Mesendoderm (in vitro differentiated cells): ENCODE data around the gene GLUD1.
"Not testable (repeated sequence)": the region's sequence is repeated elsewhere in the genome, so short reads cannot be mapped to it uniquely, and the experiment has no call there.

Experiments
- DNase-seq: peaks from one replicate; pipeline ENCODE4 v3.0.0; 2013
- H2AK5ac ChIP-seq: 2 replicates; pipeline ENCODE4 v1.6.1; 2013; ENCODE audit warnings: low read length, inconsistent platforms
- H2BK120ac ChIP-seq: 2 replicates; pipeline ENCODE4 v1.6.1; 2013; ENCODE audit warnings: low read depth, mild to moderate bottlenecking, low read length, moderate library complexity, mixed read lengths
- H2BK15ac ChIP-seq: replicated peaks from 2 replicates; pipeline ENCODE4 v1.6.1; 2013; ENCODE audit warnings: low read depth, mild to moderate bottlenecking, moderate library complexity
- H2BK5ac ChIP-seq: 2 replicates; pipeline ENCODE4 v1.6.1; 2013; ENCODE audit warnings: low read length, inconsistent platforms
- H3K18ac ChIP-seq: 2 replicates; pipeline ENCODE4 v1.6.1; 2013; ENCODE audit warnings: mild to moderate bottlenecking, low read length, mixed read lengths
- H3K23ac ChIP-seq: one replicate; pipeline ENCODE4 v1.6.1; 2013; ENCODE audit warnings: low read length
- H3K27ac ChIP-seq: 2 replicates; pipeline ENCODE4 v1.5.1; 2013; ENCODE audit warnings: low read depth, mild to moderate bottlenecking, inconsistent platforms, low read length, moderate library complexity
- H3K27me3 ChIP-seq: 2 replicates; pipeline ENCODE4 v1.6.1; 2013; ENCODE audit warnings: low read length, control low read depth, mild to moderate bottlenecking, inconsistent platforms; ENCODE audit not compliant: insufficient read depth, poor library complexity
- H3K36me3 ChIP-seq: 2 replicates; pipeline ENCODE4 v1.6.1; 2013; ENCODE audit warnings: low read length, inconsistent platforms; ENCODE audit not compliant: control insufficient read depth, insufficient read depth
- H3K4ac ChIP-seq: one replicate; pipeline ENCODE4 v1.6.1; 2013; ENCODE audit warnings: low read depth, mild to moderate bottlenecking, low read length, moderate library complexity
- H3K4me1 ChIP-seq: 2 replicates; pipeline ENCODE4 v1.6.1; 2013; ENCODE audit warnings: low read depth, low read length, inconsistent platforms; ENCODE audit not compliant: control insufficient read depth
- H3K4me2 ChIP-seq: 2 replicates; pipeline ENCODE4 v1.6.1; 2013; ENCODE audit warnings: low read length
- H3K4me3 ChIP-seq: 2 replicates; pipeline ENCODE4 v1.5.1; 2013; ENCODE audit warnings: mild to moderate bottlenecking, low read length
- H3K56ac ChIP-seq: one replicate; pipeline ENCODE4 v1.6.1; 2013; ENCODE audit warnings: low read length
- H3K79me1 ChIP-seq: 2 replicates; pipeline ENCODE4 v1.6.1; 2013; ENCODE audit warnings: low read length, inconsistent platforms
- H3K79me2 ChIP-seq: 2 replicates; pipeline ENCODE4 v1.6.1; 2013; ENCODE audit warnings: mild to moderate bottlenecking, low read length; ENCODE audit not compliant: control insufficient read depth, insufficient read depth
- H3K9ac ChIP-seq: 2 replicates; pipeline ENCODE4 v1.6.1; 2013; ENCODE audit warnings: low read length, inconsistent platforms
- H4K5ac ChIP-seq: one replicate; pipeline ENCODE4 v1.6.1; 2013; ENCODE audit warnings: low read length
- H4K8ac ChIP-seq: one replicate; pipeline ENCODE4 v1.6.1; 2013; ENCODE audit warnings: low read depth, mild to moderate bottlenecking, control low read depth, low read length, moderate library complexity
- WGBS: extraction: QIAGEN DNeasy Blood & Tissue Kit; methylation state at CpG from one replicate; pipeline ENCODE4 v1.1.7; 2013; ENCODE audit warnings: low lambda C conversion rate, missing lambda C conversion rate; ENCODE audit not compliant: insufficient coverage; ENCODE audit errors: extremely low coverage; 5-methylcytosine and 5-hydroxymethylcytosine counted together

Gene GLUD1

GRCh38 chr10:87085537-87085936 is 9.1 kb downstream of the GLUD1 start:
- Histone ChIP-seq H4K8ac (no peak overlapping the region), H2BK15ac (no peak overlapping the region), H3K27me3 (no peaks in the 10 kb centered on the region), H3K9ac (no peak overlapping the region), H2AK5ac (no peak overlapping the region), H3K23ac (no peak overlapping the region), H3K4ac (no peak overlapping the region), H3K4me3 (no peak overlapping the region), H2BK5ac (no peak overlapping the region), H3K56ac (no peak overlapping the region), H3K79me2 (peaks cover 18% of the 10 kb centered on the region), H3K4me2 (no peak overlapping the region), H3K18ac (no peak overlapping the region), H4K5ac (no peak overlapping the region), H3K79me1 (peaks cover 8% of the 10 kb centered on the region), H2BK120ac (no peak overlapping the region), H3K27ac (no peak overlapping the region), H3K36me3 (peaks cover 1% of the 10 kb centered on the region), H3K4me1 (no peaks in the 10 kb centered on the region)
- no peak for DNase-seq
- WGBS, result no CpG with 5 or more reads among the region's 1 CpG

- not testable (repeated sequence) for H3K27ac ChIP-seq, H3K18ac ChIP-seq, H3K4ac ChIP-seq, H4K5ac ChIP-seq, H3K79me1 ChIP-seq, DNase-seq, H3K4me1 ChIP-seq, H3K56ac ChIP-seq, H3K27me3 ChIP-seq, H4K8ac ChIP-seq, H3K23ac ChIP-seq, H3K9ac ChIP-seq, H2AK5ac ChIP-seq, H3K4me3 ChIP-seq, H3K4me2 ChIP-seq, H3K36me3 ChIP-seq, H2BK5ac ChIP-seq, H2BK120ac ChIP-seq, H2BK15ac ChIP-seq
- peaks cover 15% of the 10 kb centered on the region for H3K79me2 ChIP-seq
These were observed 10.3 kb downstream of the GLUD1 start for GRCh38 chr10:87084291-87084782.

- not testable (repeated sequence) for H3K36me3 ChIP-seq, H3K56ac ChIP-seq, H2BK5ac ChIP-seq, H3K23ac ChIP-seq, H3K79me1 ChIP-seq, H3K4me1 ChIP-seq, H2BK15ac ChIP-seq, H3K4me2 ChIP-seq, H3K4ac ChIP-seq, H3K4me3 ChIP-seq, H2BK120ac ChIP-seq, H3K9ac ChIP-seq, H4K5ac ChIP-seq, H3K27me3 ChIP-seq, H4K8ac ChIP-seq, H3K27ac ChIP-seq, H2AK5ac ChIP-seq, DNase-seq, H3K18ac ChIP-seq
- WGBS, result no CpG with 5 or more reads among the region's 5 CpGs
- peaks cover 12% of the 10 kb centered on the region for H3K79me2 ChIP-seq
These were observed 10.9 kb downstream of the GLUD1 start for GRCh38 chr10:87083576-87084290.

GRCh38 chr10:87082219-87082618 is 12.4 kb downstream of the GLUD1 start:
- WGBS, result no CpG with 5 or more reads among the region's 1 CpG
- not testable (repeated sequence) for H3K27me3 ChIP-seq, H3K27ac ChIP-seq, H3K4me3 ChIP-seq, H3K79me1 ChIP-seq, H2BK5ac ChIP-seq, H3K79me2 ChIP-seq, H3K4me2 ChIP-seq, H3K9ac ChIP-seq, H4K5ac ChIP-seq, H3K23ac ChIP-seq, H2AK5ac ChIP-seq, H3K4ac ChIP-seq, H3K36me3 ChIP-seq, DNase-seq, H3K56ac ChIP-seq, H2BK120ac ChIP-seq, H3K4me1 ChIP-seq, H3K18ac ChIP-seq, H2BK15ac ChIP-seq, H4K8ac ChIP-seq

- no CpG with 5 or more reads among the region's 3 CpGs for WGBS
- H3K27me3 ChIP-seq, H3K27ac ChIP-seq: not testable (repeated sequence)
These were observed 13.1 kb downstream of the GLUD1 start for GRCh38 chr10:87081574-87081973.

GRCh38 chr10:87080621-87081020 is 14.0 kb downstream of the GLUD1 start:
- not testable (repeated sequence) for H3K4me2 ChIP-seq, H3K4ac ChIP-seq, H4K8ac ChIP-seq, H3K4me3 ChIP-seq, H3K23ac ChIP-seq, H2BK120ac ChIP-seq, H3K18ac ChIP-seq, H4K5ac ChIP-seq, H3K9ac ChIP-seq, H3K4me1 ChIP-seq, H2AK5ac ChIP-seq, H2BK5ac ChIP-seq, H3K79me2 ChIP-seq, H2BK15ac ChIP-seq, H3K79me1 ChIP-seq, H3K36me3 ChIP-seq, H3K27me3 ChIP-seq, DNase-seq, H3K27ac ChIP-seq, H3K56ac ChIP-seq
- no CpG with 5 or more reads among the region's 31 CpGs for WGBS

More at GRCh38 chr10:87081574-87081973, 13.1 kb downstream of the GLUD1 start:
- H2BK5ac ChIP-seq, H3K79me1 ChIP-seq, H4K5ac ChIP-seq, H3K4me2 ChIP-seq, H3K56ac ChIP-seq, H3K23ac ChIP-seq, H3K79me2 ChIP-seq, H4K8ac ChIP-seq, H3K4me1 ChIP-seq, H3K18ac ChIP-seq, H2BK120ac ChIP-seq, DNase-seq, H2BK15ac ChIP-seq, H3K36me3 ChIP-seq, H3K4ac ChIP-seq, H3K4me3 ChIP-seq, H2AK5ac ChIP-seq, H3K9ac ChIP-seq: not testable (repeated sequence)
